ENCODE measurements around the gene PGPEP1.

The PGPEP1 gene

GRCh38 chr19:18319591-18320135, 20.7 kb upstream of the PGPEP1 start:
- TF ChIP-seq CTCF (IDR thresholded peaks at IDR 0.05; ENCODE audit: low read depth, low read length) (no peak), EZH2phosphoT487 (IDR thresholded peaks at IDR 0.05; ENCODE audit: low read depth) (no peak)
- Histone ChIP-seq H3K4me1 (ENCODE audit: low read length) (peaks cover 16% of the 10 kb centered on the region), H3K79me2 (ENCODE audit: low read length) (peaks cover 47% of the 10 kb centered on the region), H2AFZ (ENCODE audit: low read depth, low read length) (no peak overlapping the region), H3K27ac (ENCODE audit: low read length) (no peak overlapping the region), H3K36me3 (replicated peaks; ENCODE audit: low read depth, low read length) (peaks cover 16% of the 10 kb centered on the region), H3K4me2 (ENCODE audit: low read length) (no peak overlapping the region), H3K4me3 (ENCODE audit: low read length) (no peak overlapping the region), H4K20me1 (ENCODE audit: insufficient read depth, low read length) (no peaks in the 10 kb centered on the region), H3K9ac (ENCODE audit: low read length) (no peak overlapping the region), H3K27me3 (ENCODE audit: low read depth, low read length) (no peaks in the 10 kb centered on the region), H3K9me3 (ENCODE audit: insufficient read depth, low read length) (no peaks in the 10 kb centered on the region)

- Histone ChIP-seq H2AFZ (ENCODE audit: low read depth, low read length) (no peak overlapping the region), H3K4me2 (ENCODE audit: low read length) (peak overlapping the region; percentile 94), H3K9me3 (ENCODE audit: insufficient read depth, low read length) (no peaks in the 10 kb centered on the region), H3K79me2 (ENCODE audit: low read length) (peaks cover 47% of the 10 kb centered on the region), H3K9ac (ENCODE audit: low read length) (peak overlapping the region; percentile 92; the same call in 1 of the 2 replicates), H3K4me3 (ENCODE audit: low read length) (peak overlapping the region; percentile 82), H3K36me3 (replicated peaks; ENCODE audit: low read depth, low read length) (peaks cover 15% of the 10 kb centered on the region), H3K4me1 (ENCODE audit: low read length) (peaks cover 16% of the 10 kb centered on the region), H4K20me1 (ENCODE audit: insufficient read depth, low read length) (no peaks in the 10 kb centered on the region), H3K27me3 (ENCODE audit: low read depth, low read length) (no peaks in the 10 kb centered on the region), H3K27ac (ENCODE audit: low read length) (no peak overlapping the region)
- TF ChIP-seq EZH2phosphoT487 (IDR thresholded peaks at IDR 0.05; ENCODE audit: low read depth) (no peak), CTCF (IDR thresholded peaks at IDR 0.05; ENCODE audit: low read depth, low read length) (no peak)
These were observed 19.3 kb upstream of the PGPEP1 start for GRCh38 chr19:18320865-18321733.

GRCh38 chr19:18321734-18322102, 18.7 kb upstream of the PGPEP1 start:
- Histone ChIP-seq H3K27me3 (ENCODE audit: low read depth, low read length) (no peaks in the 10 kb centered on the region), H3K79me2 (ENCODE audit: low read length) (peaks cover 47% of the 10 kb centered on the region), H2AFZ (ENCODE audit: low read depth, low read length) (no peak overlapping the region), H3K9me3 (ENCODE audit: insufficient read depth, low read length) (no peaks in the 10 kb centered on the region), H3K27ac (ENCODE audit: low read length) (peak overlapping the region; percentile 67), H3K4me2 (ENCODE audit: low read length) (peak overlapping the region; percentile 94), H3K9ac (ENCODE audit: low read length) (peak overlapping the region; percentile 92), H3K4me3 (ENCODE audit: low read length) (peak overlapping the region; percentile 82), H3K36me3 (replicated peaks; ENCODE audit: low read depth, low read length) (peaks cover 15% of the 10 kb centered on the region), H3K4me1 (ENCODE audit: low read length) (peaks cover 16% of the 10 kb centered on the region), H4K20me1 (ENCODE audit: insufficient read depth, low read length) (no peaks in the 10 kb centered on the region)
- no peak for TF ChIP-seq CTCF (IDR thresholded peaks at IDR 0.05; ENCODE audit: low read depth, low read length)
- no peak for TF ChIP-seq EZH2phosphoT487 (IDR thresholded peaks at IDR 0.05; ENCODE audit: low read depth)

- H2AFZ ChIP-seq (ENCODE audit: low read depth, low read length): no peak overlapping the region
- H3K79me2 ChIP-seq (ENCODE audit: low read length): peaks cover 47% of the 10 kb centered on the region
These were observed 18.1 kb upstream of the PGPEP1 start for GRCh38 chr19:18322318-18322758.

More at GRCh38 chr19:18322318-18322758, 18.1 kb upstream of the PGPEP1 start:
- Histone ChIP-seq H3K36me3 (replicated peaks; ENCODE audit: low read depth, low read length) (peaks cover 15% of the 10 kb centered on the region), H3K4me1 (ENCODE audit: low read length) (peaks cover 16% of the 10 kb centered on the region), H3K4me3 (ENCODE audit: low read length) (peak overlapping the region; percentile 82), H3K9ac (ENCODE audit: low read length) (peak overlapping the region; percentile 92), H3K27ac (ENCODE audit: low read length) (peak overlapping the region; percentile 67), H3K27me3 (ENCODE audit: low read depth, low read length) (no peaks in the 10 kb centered on the region), H3K9me3 (ENCODE audit: insufficient read depth, low read length) (no peaks in the 10 kb centered on the region), H3K4me2 (ENCODE audit: low read length) (peak overlapping the region; percentile 94), H4K20me1 (ENCODE audit: insufficient read depth, low read length) (no peaks in the 10 kb centered on the region)
- TF ChIP-seq CTCF (IDR thresholded peaks at IDR 0.05; ENCODE audit: low read depth, low read length) (peak; percentile 49), EZH2phosphoT487 (IDR thresholded peaks at IDR 0.05; ENCODE audit: low read depth) (no peak)
